Smooth muscle cell (in vitro differentiated cells): ENCODE results near the gene KIF17. TPM values are rescaled to one million over a fixed set of nuclear protein-coding genes. Genes with fewer than 3 reads are reported as not detected.

Experiments
- DNase-seq: peaks from one replicate; lab custom pipeline; 2025; ENCODE audit not compliant: unreplicated experiment; lab: John Stamatoyannopoulos, UW
- H2AFZ ChIP-seq: fragments of 200-600 bp; sonication (generic); 2 replicates; pipeline ENCODE4 v1.6.0; 2016; ENCODE audit warnings: antibody characterized with exemption, low read depth, mild to moderate bottlenecking
- H3F3A ChIP-seq: fragments of 200-600 bp; sonication (generic); 2 replicates; pipeline ENCODE4 v1.6.0; 2017; ENCODE audit warnings: antibody characterized with exemption, low read depth
- H3K27ac ChIP-seq: fragments of 200-600 bp; sonication (generic); 2 replicates; pipeline ENCODE4 v1.5.1; 2016; ENCODE audit warnings: low read depth, mild to moderate bottlenecking
- H3K27me3 ChIP-seq: fragments of 200-600 bp; sonication (generic); 2 replicates; pipeline ENCODE4 v1.6.1; 2016; ENCODE audit warnings: low read depth, mild to moderate bottlenecking
- H3K36me3 ChIP-seq: fragments of 200-600 bp; sonication (generic); 2 replicates; pipeline ENCODE4 v1.5.1; 2016; ENCODE audit warnings: low read depth
- H3K4me1 ChIP-seq: fragments of 200-600 bp; sonication (generic); 2 replicates; pipeline ENCODE4 v1.5.1; 2016; ENCODE audit warnings: low read depth
- H3K4me2 ChIP-seq: fragments of 200-600 bp; sonication (generic); 2 replicates; pipeline ENCODE4 v1.6.0; 2016; ENCODE audit warnings: mild to moderate bottlenecking
- H3K4me3 ChIP-seq: fragments of 200-600 bp; sonication (generic); 2 replicates; pipeline ENCODE4 v1.5.1; 2016; ENCODE audit warnings: mild to moderate bottlenecking
- H3K79me2 ChIP-seq: fragments of 200-600 bp; sonication (generic); 2 replicates; pipeline ENCODE4 v1.6.0; 2016; ENCODE audit warnings: low read depth, mild to moderate bottlenecking
- H3K9ac ChIP-seq: fragments of 200-600 bp; sonication (generic); 2 replicates; pipeline ENCODE4 v1.6.0; 2016; ENCODE audit warnings: low read depth
- H3K9me3 ChIP-seq: fragments of 200-600 bp; sonication (generic); replicated peaks from 2 replicates; pipeline ENCODE4 v1.5.1; 2016; ENCODE audit warnings: low read depth
- H4K20me1 ChIP-seq: fragments of 200-600 bp; sonication (generic); 2 replicates; pipeline ENCODE4 v1.6.0; 2016; ENCODE audit warnings: low read depth
- WGBS: methylation state at CpG from one replicate; pipeline ENCODE4 v1.1.7; 2016; ENCODE audit warnings: low lambda C conversion rate; 5-methylcytosine and 5-hydroxymethylcytosine counted together
- polyA plus RNA-seq: library from polyadenylated mRNA; unstranded; fragments of >200 nt; fragmentation: Nextera tagmentation; extraction: Ambion mirVana; gene quantifications from 2 replicates; pipeline ENCODE4 v1.2.1, GENCODE V29; 2016
- total RNA-seq: library from RNA; depleted of rRNA; stranded (reverse); fragments of >200 nt; gene quantifications from 2 replicates; pipeline ENCODE4 v1.2.3, GENCODE V29; 2014
- TF ChIP-seq, protein P1 (sequence below): fragments of 200-600 bp; sonication (generic); IDR thresholded peaks from 2 replicates; pipeline ENCODE4 v1.5.1; 2017; ENCODE audit warnings: borderline replicate concordance, mild to moderate bottlenecking, antibody characterized with exemption; ENCODE audit not compliant: insufficient read depth, poor library complexity, severe bottlenecking

KIF17 gene
- total and polyA plus RNA-seq, 2 experiments from 2014 or later, result 0.13 to 2.2 TPM

DNA sequence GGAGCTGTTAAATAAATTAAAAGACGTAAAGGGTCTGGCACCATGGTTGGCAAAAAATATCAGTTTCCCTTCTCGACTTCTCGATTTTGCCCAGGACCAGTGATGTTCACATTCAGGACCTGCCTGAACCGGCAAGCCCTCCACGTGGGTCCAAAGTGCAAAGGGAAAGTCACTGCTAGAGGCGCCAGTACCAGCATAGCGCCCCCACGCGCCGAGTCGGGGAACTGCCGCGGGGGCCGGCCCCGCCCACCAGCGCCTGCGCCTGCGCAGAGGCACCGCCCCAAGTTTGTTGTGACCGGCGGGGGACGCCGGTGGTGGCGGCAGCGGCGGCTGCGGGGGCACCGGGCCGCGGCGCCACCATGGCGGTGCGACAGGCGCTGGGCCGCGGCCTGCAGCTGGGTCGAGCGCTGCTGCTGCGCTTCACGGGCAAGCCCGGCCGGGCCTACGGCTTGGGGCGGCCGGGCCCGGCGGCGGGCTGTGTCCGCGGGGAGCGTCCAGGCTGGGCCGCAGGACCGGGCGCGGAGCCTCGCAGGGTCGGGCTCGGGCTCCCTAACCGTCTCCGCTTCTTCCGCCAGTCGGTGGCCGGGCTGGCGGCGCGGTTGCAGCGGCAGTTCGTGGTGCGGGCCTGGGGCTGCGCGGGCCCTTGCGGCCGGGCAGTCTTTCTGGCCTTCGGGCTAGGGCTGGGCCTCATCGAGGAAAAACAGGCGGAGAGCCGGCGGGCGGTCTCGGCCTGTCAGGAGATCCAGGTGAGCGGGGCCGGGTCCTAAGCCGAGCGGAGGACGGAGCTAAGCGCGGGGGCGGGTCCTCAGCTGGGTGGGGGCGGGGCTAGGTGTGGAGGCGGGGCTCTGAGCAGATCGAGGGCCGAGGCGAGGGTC, 84.4 kb downstream of the KIF17 start, which contains the start of gene PINK1:
Gene PINK1, plus strand, starts transcription at position 269 of the 875 bp plus-strand sequence. Its CDS starts 91 bp downstream, at position 360.
- 4% methylated on average over 70 of the region's 93 CpGs for WGBS
- peak; percentile 82 for DNase-seq

DNA sequence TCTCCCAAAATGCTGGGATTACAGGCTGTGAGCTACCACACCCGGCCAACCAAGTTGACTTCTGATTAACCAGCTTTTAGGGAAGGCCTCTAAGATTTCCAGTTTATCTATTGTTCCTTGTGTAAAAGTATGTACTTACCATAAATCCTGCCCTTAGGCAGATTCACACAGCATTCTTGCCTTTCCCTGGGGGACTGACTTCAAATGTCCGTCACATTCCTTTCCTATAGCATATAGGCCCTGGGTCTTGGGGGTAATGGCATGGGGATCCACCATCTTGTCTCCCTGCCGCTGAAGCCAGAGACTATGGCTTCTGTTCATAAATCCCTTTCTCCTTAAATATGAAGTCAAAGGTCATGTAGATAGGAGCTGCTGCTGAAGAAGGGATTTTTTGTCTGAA, 85.4 kb downstream of the KIF17 start:
- Histone ChIP-seq H3K9me3 (no peaks in the 10 kb centered on the region), H3K36me3 (no peaks in the 10 kb centered on the region), H3K27me3 (no peaks in the 10 kb centered on the region), H2AFZ (no peak overlapping the region), H3K4me1 (no peaks in the 10 kb centered on the region), H4K20me1 (peaks cover 33% of the 10 kb centered on the region), H3K4me2 (no peak overlapping the region), H3K9ac (no peak overlapping the region), H3K79me2 (no peaks in the 10 kb centered on the region), H3F3A (peaks cover 12% of the 10 kb centered on the region), H3K27ac (no peak overlapping the region), H3K4me3 (no peak overlapping the region)
- no peak for DNase-seq
- WGBS, result 85% methylated on average over 3 of the region's 3 CpGs
- TF ChIP-seq, protein P1, sequence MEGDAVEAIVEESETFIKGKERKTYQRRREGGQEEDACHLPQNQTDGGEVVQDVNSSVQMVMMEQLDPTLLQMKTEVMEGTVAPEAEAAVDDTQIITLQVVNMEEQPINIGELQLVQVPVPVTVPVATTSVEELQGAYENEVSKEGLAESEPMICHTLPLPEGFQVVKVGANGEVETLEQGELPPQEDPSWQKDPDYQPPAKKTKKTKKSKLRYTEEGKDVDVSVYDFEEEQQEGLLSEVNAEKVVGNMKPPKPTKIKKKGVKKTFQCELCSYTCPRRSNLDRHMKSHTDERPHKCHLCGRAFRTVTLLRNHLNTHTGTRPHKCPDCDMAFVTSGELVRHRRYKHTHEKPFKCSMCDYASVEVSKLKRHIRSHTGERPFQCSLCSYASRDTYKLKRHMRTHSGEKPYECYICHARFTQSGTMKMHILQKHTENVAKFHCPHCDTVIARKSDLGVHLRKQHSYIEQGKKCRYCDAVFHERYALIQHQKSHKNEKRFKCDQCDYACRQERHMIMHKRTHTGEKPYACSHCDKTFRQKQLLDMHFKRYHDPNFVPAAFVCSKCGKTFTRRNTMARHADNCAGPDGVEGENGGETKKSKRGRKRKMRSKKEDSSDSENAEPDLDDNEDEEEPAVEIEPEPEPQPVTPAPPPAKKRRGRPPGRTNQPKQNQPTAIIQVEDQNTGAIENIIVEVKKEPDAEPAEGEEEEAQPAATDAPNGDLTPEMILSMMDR, result no peak

More for the DNA sequence above, 84.4 kb downstream of the KIF17 start, which contains the start of gene PINK1:
- Histone ChIP-seq H3K9me3 (no peaks in the 10 kb centered on the region), H2AFZ (peak within 1 kb of the TSS; percentile 94), H3K4me3 (peak within 1 kb of the TSS; percentile 93), H3K79me2 (no peaks in the 10 kb centered on the region), H4K20me1 (peaks cover 36% of the 10 kb centered on the region), H3K4me2 (peak within 1 kb of the TSS; percentile 90), H3K36me3 (no peaks in the 10 kb centered on the region), H3F3A (peaks cover 12% of the 10 kb centered on the region), H3K9ac (peak within 1 kb of the TSS; percentile 83), H3K4me1 (no peaks in the 10 kb centered on the region), H3K27ac (peak within 1 kb of the TSS; percentile 67), H3K27me3 (no peaks in the 10 kb centered on the region)
- TF ChIP-seq, protein P1, result peak; percentile 100

DNA sequence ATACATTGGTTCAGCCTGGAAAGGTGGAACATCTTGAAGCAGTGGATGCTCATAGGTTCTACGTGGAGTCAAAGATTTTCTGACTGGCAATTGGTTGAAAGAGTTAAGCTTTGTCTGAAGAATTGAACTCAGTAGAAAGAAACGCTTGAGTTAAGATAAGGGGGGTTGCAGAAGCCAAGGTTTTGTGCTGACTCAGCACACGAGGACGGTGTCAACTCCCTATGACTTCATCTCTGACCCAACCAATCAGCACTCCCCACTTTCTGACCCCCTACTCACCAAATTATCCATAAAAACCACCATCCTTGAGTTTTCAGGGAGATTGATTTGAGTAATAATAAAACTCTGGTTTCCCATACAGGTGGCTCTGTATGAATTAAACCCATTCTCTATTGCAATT, 87.1 kb downstream of the KIF17 start:
- peaks cover 12% of the 10 kb centered on the region for H3F3A ChIP-seq
- no peaks in the 10 kb centered on the region for H3K27me3 ChIP-seq
- no peaks in the 10 kb centered on the region for H3K36me3 ChIP-seq
- no peaks in the 10 kb centered on the region for H3K4me1 ChIP-seq
- H3K9me3 ChIP-seq, result no peaks in the 10 kb centered on the region
- H3K4me2 ChIP-seq, result no peak overlapping the region
- TF ChIP-seq, protein P1, result no peak
- H4K20me1 ChIP-seq, result peaks cover 18% of the 10 kb centered on the region
- 66% methylated on average over 4 of the region's 4 CpGs for WGBS
- H3K4me3 ChIP-seq, result no peak overlapping the region
- no peaks in the 10 kb centered on the region for H3K79me2 ChIP-seq
- no peak for DNase-seq
- no peak overlapping the region for H2AFZ ChIP-seq
- no peak overlapping the region for H3K27ac ChIP-seq
- H3K9ac ChIP-seq, result no peak overlapping the region
